GM20000 (cell line): ENCODE data around the gene S1PR4.
"Not testable (repeated sequence)": the region's sequence is repeated elsewhere in the genome, so short reads cannot be mapped to it uniquely, and the experiment has no call there.

Source experiments
- DNase-seq: peaks from one replicate; pipeline ENCODE4 v3.0.0; 2012; ENCODE audit warnings: low spot score
- TF ChIP-seq, protein P1 (sequence below): IDR thresholded peaks from 2 replicates; pipeline ENCODE4 v1.5.1; 2012; ENCODE audit warnings: mild to moderate bottlenecking, control low read depth; ENCODE audit errors: extremely low read depth, missing control alignments

Gene S1PR4

DNA sequence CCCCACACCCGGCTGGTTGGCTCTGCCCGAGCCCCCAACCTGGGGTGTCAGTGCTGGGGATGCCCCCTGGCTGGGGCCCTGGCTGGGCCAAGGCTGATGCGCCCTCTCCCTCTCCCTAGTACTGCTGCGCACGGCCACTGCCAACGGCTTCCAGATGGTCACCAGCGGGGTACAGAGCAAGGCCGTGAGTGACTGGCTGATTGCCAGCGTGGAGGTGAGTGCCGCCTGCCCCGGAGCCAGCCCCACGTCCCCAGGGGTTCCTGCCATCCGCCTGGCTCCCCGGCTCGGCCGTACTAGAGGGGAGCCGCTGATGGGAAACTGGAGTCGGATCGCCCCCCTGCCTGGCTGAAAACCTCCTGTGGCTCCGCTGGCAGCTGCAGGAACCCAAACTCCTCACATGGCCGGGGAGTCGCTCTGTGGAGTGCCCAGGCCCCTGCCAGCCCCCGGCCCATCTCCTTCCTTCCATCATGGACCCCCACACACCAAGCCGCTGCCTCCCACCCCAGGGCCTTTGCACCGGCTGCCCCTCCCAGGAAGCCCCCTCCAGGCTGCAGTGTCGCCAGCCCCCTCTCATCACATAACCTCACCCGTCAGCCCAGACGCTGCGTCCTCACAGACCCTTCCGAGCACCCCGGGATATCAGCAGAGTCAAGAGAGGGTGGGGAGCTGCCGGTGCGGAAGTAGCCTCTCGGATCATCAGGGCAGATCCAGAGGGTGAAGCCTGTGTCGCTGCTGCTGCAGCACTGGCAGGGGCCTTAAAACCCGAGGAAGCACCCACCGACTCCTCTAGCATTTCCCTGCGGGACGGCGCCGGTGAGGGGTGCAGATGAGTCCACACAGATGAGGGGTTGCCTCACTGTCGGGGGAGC, 17.7 kb downstream of the S1PR4 start:
- no peak for DNase-seq
- TF ChIP-seq, protein P1, sequence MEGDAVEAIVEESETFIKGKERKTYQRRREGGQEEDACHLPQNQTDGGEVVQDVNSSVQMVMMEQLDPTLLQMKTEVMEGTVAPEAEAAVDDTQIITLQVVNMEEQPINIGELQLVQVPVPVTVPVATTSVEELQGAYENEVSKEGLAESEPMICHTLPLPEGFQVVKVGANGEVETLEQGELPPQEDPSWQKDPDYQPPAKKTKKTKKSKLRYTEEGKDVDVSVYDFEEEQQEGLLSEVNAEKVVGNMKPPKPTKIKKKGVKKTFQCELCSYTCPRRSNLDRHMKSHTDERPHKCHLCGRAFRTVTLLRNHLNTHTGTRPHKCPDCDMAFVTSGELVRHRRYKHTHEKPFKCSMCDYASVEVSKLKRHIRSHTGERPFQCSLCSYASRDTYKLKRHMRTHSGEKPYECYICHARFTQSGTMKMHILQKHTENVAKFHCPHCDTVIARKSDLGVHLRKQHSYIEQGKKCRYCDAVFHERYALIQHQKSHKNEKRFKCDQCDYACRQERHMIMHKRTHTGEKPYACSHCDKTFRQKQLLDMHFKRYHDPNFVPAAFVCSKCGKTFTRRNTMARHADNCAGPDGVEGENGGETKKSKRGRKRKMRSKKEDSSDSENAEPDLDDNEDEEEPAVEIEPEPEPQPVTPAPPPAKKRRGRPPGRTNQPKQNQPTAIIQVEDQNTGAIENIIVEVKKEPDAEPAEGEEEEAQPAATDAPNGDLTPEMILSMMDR: no peak

GRCh38 chr19:3196933-3197205, 18.3 kb downstream of the S1PR4 start:
- TF ChIP-seq, protein P1: no peak
- DNase-seq: no peak

- TF ChIP-seq, protein P1: no peak
- DNase-seq: no peak
Measured at GRCh38 chr19:3198901-3199700, 20.5 kb downstream of the S1PR4 start.

GRCh38 chr19:3201072-3201700, 22.6 kb downstream of the S1PR4 start:
- no peak for DNase-seq
- TF ChIP-seq, protein P1: no peak

DNA sequence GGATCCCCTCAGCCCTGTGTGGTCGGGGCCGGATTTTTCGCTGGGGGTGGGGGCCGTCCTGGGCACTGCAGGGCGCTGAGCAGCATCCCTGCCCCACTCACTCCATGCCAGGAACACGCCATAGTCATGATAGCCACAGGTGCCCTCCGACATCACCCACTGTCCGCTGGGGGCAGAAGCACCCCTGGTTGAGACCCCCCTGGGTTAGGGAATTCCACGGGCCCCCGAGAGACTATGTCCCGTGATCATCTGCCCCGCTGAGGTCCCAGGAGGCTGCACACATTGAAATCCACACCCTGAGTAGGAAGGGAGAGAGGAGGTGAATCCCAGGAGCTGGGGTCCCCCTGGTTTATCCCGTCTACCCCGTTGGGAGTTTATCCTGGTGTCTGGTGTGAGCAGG, 23.3 kb downstream of the S1PR4 start:
- TF ChIP-seq, protein P1: no peak
- no peak for DNase-seq

- TF ChIP-seq, protein P1: no peak
- no peak for DNase-seq
Measured at GRCh38 chr19:3202346-3202745, 23.8 kb downstream of the S1PR4 start.

GRCh38 chr19:3202895-3203294, 24.3 kb downstream of the S1PR4 start:
- not testable (repeated sequence) for DNase-seq
